ENCODE data around the gene PIP4K2C.
A peak's percentile ranks its signal among the peaks of the same experiment; 100 is the strongest.
"Not testable (repeated sequence)": the region's sequence is repeated elsewhere in the genome, so short reads cannot be mapped to it uniquely, and the experiment has no call there.

PIP4K2C gene

GRCh38 chr12:57614178-57614947 is 23.4 kb downstream of the PIP4K2C start:
- no peak for TF ChIP-seq CTCF (IDR thresholded peaks at IDR 0.05; ENCODE audit: control extremely low read depth, extremely low read depth, low read depth, missing control alignments)
- ChIA-PET CTCF (interaction anchor here (0.7 to 6.8 kb wide), 18 partner anchors 8 to 400 kb away, joined by 3 to 101 read pairs (median 4); partner anchors contain the start of genes B4GALNT1, GLI1, OS9 and PIP4K2C), POLR2A (interaction anchor here (0.7 kb wide), 1 partner anchor 76 kb away, joined by 3 read pairs; no protein-coding TSS in a partner anchor)
- peak; percentile 84 for DNase-seq (ENCODE audit: extremely low spot score)

GRCh38 chr12:57614948-57615500 is 24.0 kb downstream of the PIP4K2C start:
- POLR2A ChIA-PET: no interaction called here
- CTCF ChIA-PET: interaction anchor here (0.7 to 6.8 kb wide), 14 partner anchors 7 to 401 kb away, joined by 3 to 101 read pairs (median 4); partner anchors contain the start of genes B4GALNT1, GLI1 and OS9
- DNase-seq (ENCODE audit: extremely low spot score): no peak
- no peak for TF ChIP-seq CTCF (IDR thresholded peaks at IDR 0.05; ENCODE audit: control extremely low read depth, extremely low read depth, low read depth, missing control alignments)

GRCh38 chr12:57615637-57616036 is 24.6 kb downstream of the PIP4K2C start:
- peak; percentile 13 for DNase-seq (ENCODE audit: extremely low spot score)
- TF ChIP-seq CTCF (IDR thresholded peaks at IDR 0.05; ENCODE audit: control extremely low read depth, extremely low read depth, low read depth, missing control alignments): no peak
- ChIA-PET CTCF (interaction anchor here (0.6 to 6.8 kb wide), 7 partner anchors 9 to 402 kb away, joined by 3 to 101 read pairs (median 4); partner anchors contain the start of genes B4GALNT1 and PIP4K2C), POLR2A (no interaction called here)

GRCh38 chr12:57616383-57617101 is 25.6 kb downstream of the PIP4K2C start:
- CTCF ChIA-PET: interaction anchor here (0.6 to 6.8 kb wide), 5 partner anchors 8 to 71 kb away, joined by 3 to 101 read pairs (median 4); partner anchors contain the start of gene PIP4K2C
- DNase-seq (ENCODE audit: extremely low spot score): no peak
- TF ChIP-seq CTCF (IDR thresholded peaks at IDR 0.05; ENCODE audit: control extremely low read depth, extremely low read depth, low read depth, missing control alignments): no peak
- POLR2A ChIA-PET: no interaction called here

DNA sequence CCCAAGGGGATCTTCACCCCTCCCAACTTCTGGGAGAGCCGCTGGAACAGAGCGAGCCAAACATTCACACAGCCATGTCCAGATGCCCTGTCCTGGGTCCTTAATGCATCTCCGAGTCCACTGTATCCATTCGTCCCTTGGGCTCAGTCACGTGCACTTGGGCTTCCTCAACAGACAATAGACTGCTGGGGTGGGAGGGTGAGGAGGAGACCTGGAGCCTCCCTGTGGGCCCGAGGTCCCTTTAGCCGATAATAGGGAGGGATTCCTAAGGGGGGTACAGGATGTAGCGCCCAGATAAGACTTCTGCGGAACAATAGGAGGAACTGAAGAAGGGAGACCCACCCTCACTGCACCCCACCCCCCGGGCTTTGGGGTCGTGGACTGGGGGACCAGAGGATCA is 26.9 kb downstream of the PIP4K2C start:
- POLR2A ChIA-PET: no interaction called here
- TF ChIP-seq CTCF (IDR thresholded peaks at IDR 0.05; ENCODE audit: control extremely low read depth, extremely low read depth, low read depth, missing control alignments): no peak

GRCh38 chr12:57618431-57618830 is 27.4 kb downstream of the PIP4K2C start:
- DNase-seq (ENCODE audit: extremely low spot score); POLR2A ChIA-PET: not testable (repeated sequence)
- CTCF ChIA-PET: interaction anchor here (3.0 to 8.9 kb wide), 2 partner anchors 11 to 36 kb away, joined by 20 to 155 read pairs; no protein-coding TSS in a partner anchor

More for the DNA sequence above, 26.9 kb downstream of the PIP4K2C start:
- DNase-seq (ENCODE audit: extremely low spot score): no peak
- CTCF ChIA-PET: interaction anchor here (8.9 kb wide), 1 partner anchor 36 kb away, joined by 155 read pairs; no protein-coding TSS in a partner anchor

All from GM10248 (cell line).